Epithelial cell of proximal tubule (primary cell): Measurements from ENCODE around the gene DAB2IP. TPM values are rescaled to one million over a fixed set of nuclear protein-coding genes. Genes with fewer than 3 reads are reported as not detected.
"Not testable (repeated sequence)": the region's sequence is repeated elsewhere in the genome, so short reads cannot be mapped to it uniquely, and the experiment has no call there.

Source experiments
- DNase-seq: peaks from one replicate; pipeline ENCODE4 v3.0.0-alpha.2; 2011; ENCODE audit warnings: low read depth
- H3K4me3 ChIP-seq: 2 replicates; pipeline ENCODE4 v1.5.1; 2011; ENCODE audit warnings: low read depth, mild to moderate bottlenecking, low read length
- total RNA-seq: library from RNA; depleted of rRNA; stranded (reverse); fragments of >200 nt; gene quantifications from 2 replicates; pipeline ENCODE4 v1.2.3, GENCODE V29; 2015
- TF ChIP-seq, protein P1 (sequence below): conservative IDR thresholded peaks from 2 replicates; pipeline ENCODE4 v1.5.1; 2012; ENCODE audit warnings: low read depth, mild to moderate bottlenecking, low read length

The DAB2IP gene
- total RNA-seq, 1 donor from 2014 or later, result 23.8 TPM

DNA sequence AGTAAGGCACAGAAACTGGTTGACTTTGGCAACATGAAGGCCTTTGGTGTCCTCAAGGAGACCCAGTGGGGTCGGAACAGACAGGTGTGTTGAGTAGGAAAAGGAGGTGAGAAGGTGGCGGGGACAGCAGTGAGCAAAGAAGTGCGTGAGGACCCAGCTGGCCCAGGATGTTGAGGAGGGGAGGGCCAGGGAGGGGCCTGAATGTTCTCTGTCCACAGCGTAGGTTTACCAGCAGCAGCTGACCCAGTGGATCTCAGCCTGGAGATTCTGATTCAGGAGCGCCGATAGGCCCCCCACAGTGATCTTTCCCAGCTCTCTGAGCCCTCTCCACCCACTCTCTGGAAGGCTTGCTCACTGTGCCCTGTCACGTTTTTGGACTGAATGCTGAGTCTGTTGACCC, 88.5 kb downstream of the DAB2IP start:
- no peak for DNase-seq
- no peak overlapping the region for H3K4me3 ChIP-seq
- TF ChIP-seq, protein P1, sequence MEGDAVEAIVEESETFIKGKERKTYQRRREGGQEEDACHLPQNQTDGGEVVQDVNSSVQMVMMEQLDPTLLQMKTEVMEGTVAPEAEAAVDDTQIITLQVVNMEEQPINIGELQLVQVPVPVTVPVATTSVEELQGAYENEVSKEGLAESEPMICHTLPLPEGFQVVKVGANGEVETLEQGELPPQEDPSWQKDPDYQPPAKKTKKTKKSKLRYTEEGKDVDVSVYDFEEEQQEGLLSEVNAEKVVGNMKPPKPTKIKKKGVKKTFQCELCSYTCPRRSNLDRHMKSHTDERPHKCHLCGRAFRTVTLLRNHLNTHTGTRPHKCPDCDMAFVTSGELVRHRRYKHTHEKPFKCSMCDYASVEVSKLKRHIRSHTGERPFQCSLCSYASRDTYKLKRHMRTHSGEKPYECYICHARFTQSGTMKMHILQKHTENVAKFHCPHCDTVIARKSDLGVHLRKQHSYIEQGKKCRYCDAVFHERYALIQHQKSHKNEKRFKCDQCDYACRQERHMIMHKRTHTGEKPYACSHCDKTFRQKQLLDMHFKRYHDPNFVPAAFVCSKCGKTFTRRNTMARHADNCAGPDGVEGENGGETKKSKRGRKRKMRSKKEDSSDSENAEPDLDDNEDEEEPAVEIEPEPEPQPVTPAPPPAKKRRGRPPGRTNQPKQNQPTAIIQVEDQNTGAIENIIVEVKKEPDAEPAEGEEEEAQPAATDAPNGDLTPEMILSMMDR, result no peak

GRCh38 chr9:121741228-121741918, 89.9 kb downstream of the DAB2IP start:
- TF ChIP-seq, protein P1, result no peak
- H3K4me3 ChIP-seq, result no peak overlapping the region
- no peak for DNase-seq

GRCh38 chr9:121741919-121742283, 90.5 kb downstream of the DAB2IP start:
- H3K4me3 ChIP-seq, DNase-seq: not testable (repeated sequence)

DNA sequence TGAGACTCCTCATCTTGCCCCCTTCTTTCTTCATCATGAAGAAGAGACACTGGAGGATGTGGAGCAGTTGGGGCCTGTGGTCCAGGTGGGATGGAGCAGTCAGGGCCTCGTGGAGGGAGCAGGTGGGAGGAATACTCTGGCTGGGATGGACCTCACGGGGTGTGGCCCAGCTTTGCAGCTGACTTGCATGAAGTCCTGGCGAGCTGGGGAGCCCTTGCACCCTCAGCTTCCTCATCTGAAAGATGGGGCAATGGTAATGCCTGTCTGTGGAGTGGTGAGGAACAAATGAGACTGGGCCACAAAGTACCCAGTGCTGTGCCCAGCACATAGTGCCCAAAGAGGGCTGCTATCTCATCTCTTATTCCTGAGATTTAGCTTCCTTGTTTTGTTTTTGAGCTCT, 91.5 kb downstream of the DAB2IP start:
- TF ChIP-seq, protein P1, result no peak
- no peak for DNase-seq
- H3K4me3 ChIP-seq, result peak overlapping the region; percentile 64

DNA sequence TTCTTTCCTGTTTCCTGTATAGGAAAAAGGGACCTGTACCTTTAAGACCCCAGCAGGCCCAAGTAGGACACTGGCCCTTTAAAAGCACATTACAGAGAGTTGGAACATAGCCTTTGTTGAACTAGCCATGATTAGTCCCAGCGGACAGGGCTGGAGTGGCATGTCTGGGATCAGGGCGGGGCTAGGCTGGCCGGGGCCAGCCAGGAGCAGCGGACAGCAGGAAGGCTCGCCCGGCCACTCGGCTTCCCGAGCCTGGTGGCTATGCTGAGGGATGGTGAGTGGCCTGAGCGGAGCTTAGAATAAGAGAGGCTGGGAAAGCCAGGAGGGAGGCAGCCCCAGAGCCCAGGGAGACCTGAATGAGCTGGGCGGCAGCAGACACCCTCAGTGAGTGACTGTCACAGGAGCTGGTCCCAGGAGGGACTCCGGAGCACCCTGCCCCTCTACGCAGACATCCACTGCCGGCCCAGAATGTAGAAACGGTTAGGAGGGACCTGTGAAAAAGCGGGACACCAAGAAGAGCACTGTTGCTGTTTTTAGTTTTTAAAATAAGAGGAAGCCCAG, 92.1 kb downstream of the DAB2IP start:
- H3K4me3 ChIP-seq, result peak overlapping the region; percentile 64
- TF ChIP-seq, protein P1, result peak; percentile 9
- DNase-seq, result peak; percentile 49

DNA sequence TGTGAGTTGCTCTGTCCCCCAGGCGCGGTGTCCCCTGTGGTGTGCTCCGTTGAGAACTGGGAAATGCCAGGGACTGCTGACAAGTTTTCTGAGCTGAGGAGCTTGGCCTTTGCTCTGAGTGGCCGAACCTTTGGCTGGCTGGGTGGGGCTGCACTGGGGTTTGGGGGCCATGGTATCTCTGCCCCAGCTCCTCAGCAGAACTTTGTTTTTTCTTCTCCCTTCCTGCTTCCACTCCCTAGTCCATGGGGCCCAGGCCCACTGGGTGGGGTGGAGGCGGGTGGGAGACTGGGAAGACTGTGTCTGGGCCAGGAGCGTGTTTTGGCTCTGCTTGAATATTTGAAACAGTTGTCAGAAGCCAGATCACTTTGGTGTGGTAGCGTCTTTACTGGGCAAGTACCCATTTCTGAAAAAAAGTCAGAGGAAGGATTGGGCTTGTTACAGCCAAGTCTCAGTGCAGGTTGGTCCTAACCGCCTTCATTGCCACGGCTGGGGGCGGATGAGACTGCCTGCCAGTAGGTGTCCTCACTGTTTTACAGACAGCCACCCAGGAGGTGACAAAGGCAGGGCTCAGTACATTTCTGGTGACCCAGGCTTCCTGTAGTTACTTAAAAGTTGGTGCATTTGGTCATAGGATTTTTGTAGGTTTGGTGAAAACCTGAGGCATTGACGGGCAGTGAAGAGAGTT, 92.7 kb downstream of the DAB2IP start:
- no peak for DNase-seq
- TF ChIP-seq, protein P1, result peak; percentile 64
- peak overlapping the region; percentile 64 for H3K4me3 ChIP-seq

- H3K4me3 ChIP-seq, result no peak overlapping the region
Observed at GRCh38 chr9:121744687-121745395, 93.4 kb downstream of the DAB2IP start.

More at GRCh38 chr9:121744687-121745395, 93.4 kb downstream of the DAB2IP start:
- no peak for DNase-seq
- TF ChIP-seq, protein P1, result no peak
